Neural cell (in vitro differentiated cells): ENCODE results near the gene LPAR3. TPM values are rescaled to one million over a fixed set of nuclear protein-coding genes. Genes with fewer than 3 reads are reported as not detected.

Experiments used
- H2AFZ ChIP-seq: fragments of 200-600, 300-800 bp; sonication (generic), shearing (Covaris generic); 2 replicates; pipeline ENCODE4 v1.6.0; 2014; ENCODE audit warnings: low read depth, mild to moderate bottlenecking, antibody characterized with exemption, low read length, moderate library complexity
- H3F3A ChIP-seq: fragments of 200-600 bp; shearing (Covaris generic); 2 replicates; pipeline ENCODE4 v1.6.1; 2016; ENCODE audit warnings: mild to moderate bottlenecking, moderate library complexity, mixed read lengths, antibody characterized with exemption, low read length; ENCODE audit not compliant: insufficient read depth, poor library complexity, severe bottlenecking
- H3K27ac ChIP-seq: fragments of 200-600, 300-800 bp; sonication (generic), shearing (Covaris generic); 2 replicates; pipeline ENCODE4 v1.5.1; 2014; ENCODE audit warnings: mild to moderate bottlenecking, low read length, moderate library complexity
- H3K27me3 ChIP-seq: fragments of 300-800, 200-600 bp; sonication (generic), shearing (Covaris generic); 2 replicates; pipeline ENCODE4 v1.6.0; 2014; ENCODE audit warnings: mild to moderate bottlenecking, low read depth, low read length, moderate library complexity; ENCODE audit not compliant: insufficient read depth
- H3K36me3 ChIP-seq: fragments of 300-800, 200-600 bp; sonication (generic), shearing (Covaris generic); 2 replicates; pipeline ENCODE4 v1.5.1; 2014; ENCODE audit warnings: mild to moderate bottlenecking, antibody characterized with exemption, low read length, moderate library complexity; ENCODE audit not compliant: insufficient read depth
- H3K4me2 ChIP-seq: fragments of 300-800, 200-600 bp; sonication (generic), shearing (Covaris generic); 2 replicates; pipeline ENCODE4 v1.6.0; 2014; ENCODE audit warnings: mild to moderate bottlenecking, low read length
- H3K4me3 ChIP-seq: fragments of 300-800, 200-600 bp; sonication (generic), shearing (Covaris generic); 2 replicates; pipeline ENCODE4 v1.5.1; 2014; ENCODE audit warnings: mild to moderate bottlenecking, low read length, moderate library complexity
- H3K79me2 ChIP-seq: fragments of 200-600 bp; shearing (Covaris generic); replicated peaks from 2 replicates; pipeline ENCODE4 v1.6.0; 2014; ENCODE audit warnings: mild to moderate bottlenecking, low read length, moderate library complexity; ENCODE audit not compliant: insufficient read depth
- H3K9ac ChIP-seq: fragments of 300-800, 200-600 bp; sonication (generic), shearing (Covaris generic); 2 replicates; pipeline ENCODE4 v1.6.1; 2016; ENCODE audit warnings: mild to moderate bottlenecking, low read length, mixed read lengths
- H3K9me2 ChIP-seq: fragments of 200-600 bp; shearing (Covaris generic); 2 replicates; pipeline ENCODE4 v1.6.1; 2016; ENCODE audit warnings: mild to moderate bottlenecking, low read length, mixed read lengths; ENCODE audit not compliant: insufficient read depth
- H3K9me3 ChIP-seq: fragments of 200-600, 300-800 bp; sonication (generic), shearing (Covaris generic); 2 replicates; pipeline ENCODE4 v1.6.1; 2016; ENCODE audit warnings: mild to moderate bottlenecking, mixed run types, low read length, moderate library complexity, mixed read lengths
- H4K20me1 ChIP-seq: fragments of 200-600 bp; shearing (Covaris generic); 2 replicates; pipeline ENCODE4 v1.6.1; 2016; ENCODE audit warnings: mild to moderate bottlenecking, mixed run types; ENCODE audit not compliant: insufficient read depth
- CTCF ChIP-seq: fragments of 450-650 bp; IDR thresholded peaks from 2 replicates; pipeline ENCODE4 v1.5.1; 2014; ENCODE audit warnings: antibody characterized with exemption, mild to moderate bottlenecking, moderate library complexity; ENCODE audit not compliant: poor library complexity, severe bottlenecking
- EP300 ChIP-seq: fragments of 450-650 bp; conservative IDR thresholded peaks from 2 replicates; pipeline ENCODE4 v1.6.1; 2014; ENCODE audit warnings: antibody characterized with exemption, mild to moderate bottlenecking, moderate library complexity; ENCODE audit not compliant: poor library complexity, severe bottlenecking
- EZH2 ChIP-seq: fragments of 200-600, 300-800 bp; shearing (Covaris generic), sonication (generic); IDR thresholded peaks from 2 replicates; pipeline ENCODE4 v1.6.1; 2014; ENCODE audit warnings: antibody characterized with exemption, low read length, borderline replicate concordance, mild to moderate bottlenecking; ENCODE audit not compliant: insufficient read depth, poor library complexity, severe bottlenecking
- MXI1 ChIP-seq: fragments of 450-650 bp; conservative IDR thresholded peaks from 2 replicates; pipeline ENCODE4 v1.6.1; 2014; ENCODE audit warnings: antibody characterized with exemption, mild to moderate bottlenecking; ENCODE audit not compliant: poor library complexity, severe bottlenecking
- POLR2AphosphoS5 ChIP-seq: IDR thresholded peaks from 2 replicates; pipeline ENCODE4 v1.6.1; 2012
- RAD21 ChIP-seq: fragments of 450-650 bp; conservative IDR thresholded peaks from 2 replicates; pipeline ENCODE4 v1.6.1; 2014; ENCODE audit warnings: antibody characterized with exemption, mild to moderate bottlenecking, moderate library complexity
- SMC3 ChIP-seq: fragments of 450-650 bp; conservative IDR thresholded peaks from 2 replicates; pipeline ENCODE4 v1.6.1; 2014; ENCODE audit warnings: antibody characterized with exemption, mild to moderate bottlenecking, moderate library complexity; ENCODE audit not compliant: poor library complexity
- TAF1 ChIP-seq: IDR thresholded peaks from 2 replicates; pipeline ENCODE4 v1.6.1; 2012; ENCODE audit warnings: low read depth
- polyA plus RNA-seq: library from polyadenylated mRNA; depleted of rRNA; stranded (reverse); fragments of >200 nt; gene quantifications from 2 replicates; pipeline ENCODE4 v1.2.3, GENCODE V29; 2014
- TF ChIP-seq, protein P1 (sequence below): IDR thresholded peaks from 2 replicates; pipeline ENCODE4 v1.6.1; 2012; ENCODE audit warnings: borderline replicate concordance

Gene LPAR3
- polyA plus RNA-seq, 1 donor from 2014 or later: not detected

DNA sequence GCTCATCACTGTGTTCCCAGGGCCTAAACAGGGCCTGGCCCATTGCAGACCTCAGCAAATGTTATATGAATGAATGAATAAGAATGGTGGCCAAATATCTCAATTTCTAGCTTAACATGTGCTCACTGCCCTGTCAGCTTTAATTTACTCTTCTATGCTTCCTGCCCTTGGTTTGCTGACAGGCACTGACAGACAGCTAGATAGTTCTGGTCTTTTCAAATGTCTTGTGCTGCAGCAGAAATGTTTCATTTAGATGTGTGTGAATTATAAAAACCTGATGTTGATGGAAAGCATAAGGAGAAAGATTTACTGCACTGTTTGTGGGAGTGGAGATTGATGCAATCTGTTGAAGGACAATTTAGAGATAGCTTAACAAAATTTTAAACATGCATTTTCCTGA lies 48.9 kb downstream of the LPAR3 start:
- H3K4me3 ChIP-seq: peak overlapping the region; percentile 22
- peak overlapping the region; percentile 10 for H3K9ac ChIP-seq
- no peaks in the 10 kb centered on the region for H3K9me3 ChIP-seq
- H3K36me3 ChIP-seq: no peaks in the 10 kb centered on the region
- H3K79me2 ChIP-seq: no peaks in the 10 kb centered on the region
- no peaks in the 10 kb centered on the region for H3K9me2 ChIP-seq
- H4K20me1 ChIP-seq: no peaks in the 10 kb centered on the region
- H3K27me3 ChIP-seq: no peaks in the 10 kb centered on the region
- H3K4me2 ChIP-seq: no peak overlapping the region
- H3F3A ChIP-seq: peaks cover 4% of the 10 kb centered on the region
- peak overlapping the region; percentile 69 for H3K27ac ChIP-seq
- TF ChIP-seq RAD21 (no peak), SMC3 (no peak), POLR2AphosphoS5 (peak; percentile 80), TAF1 (no peak), CTCF (no peak), MXI1 (peak; percentile 34), EZH2 (no peak), EP300 (peak; percentile 98)
- TF ChIP-seq, protein P1, sequence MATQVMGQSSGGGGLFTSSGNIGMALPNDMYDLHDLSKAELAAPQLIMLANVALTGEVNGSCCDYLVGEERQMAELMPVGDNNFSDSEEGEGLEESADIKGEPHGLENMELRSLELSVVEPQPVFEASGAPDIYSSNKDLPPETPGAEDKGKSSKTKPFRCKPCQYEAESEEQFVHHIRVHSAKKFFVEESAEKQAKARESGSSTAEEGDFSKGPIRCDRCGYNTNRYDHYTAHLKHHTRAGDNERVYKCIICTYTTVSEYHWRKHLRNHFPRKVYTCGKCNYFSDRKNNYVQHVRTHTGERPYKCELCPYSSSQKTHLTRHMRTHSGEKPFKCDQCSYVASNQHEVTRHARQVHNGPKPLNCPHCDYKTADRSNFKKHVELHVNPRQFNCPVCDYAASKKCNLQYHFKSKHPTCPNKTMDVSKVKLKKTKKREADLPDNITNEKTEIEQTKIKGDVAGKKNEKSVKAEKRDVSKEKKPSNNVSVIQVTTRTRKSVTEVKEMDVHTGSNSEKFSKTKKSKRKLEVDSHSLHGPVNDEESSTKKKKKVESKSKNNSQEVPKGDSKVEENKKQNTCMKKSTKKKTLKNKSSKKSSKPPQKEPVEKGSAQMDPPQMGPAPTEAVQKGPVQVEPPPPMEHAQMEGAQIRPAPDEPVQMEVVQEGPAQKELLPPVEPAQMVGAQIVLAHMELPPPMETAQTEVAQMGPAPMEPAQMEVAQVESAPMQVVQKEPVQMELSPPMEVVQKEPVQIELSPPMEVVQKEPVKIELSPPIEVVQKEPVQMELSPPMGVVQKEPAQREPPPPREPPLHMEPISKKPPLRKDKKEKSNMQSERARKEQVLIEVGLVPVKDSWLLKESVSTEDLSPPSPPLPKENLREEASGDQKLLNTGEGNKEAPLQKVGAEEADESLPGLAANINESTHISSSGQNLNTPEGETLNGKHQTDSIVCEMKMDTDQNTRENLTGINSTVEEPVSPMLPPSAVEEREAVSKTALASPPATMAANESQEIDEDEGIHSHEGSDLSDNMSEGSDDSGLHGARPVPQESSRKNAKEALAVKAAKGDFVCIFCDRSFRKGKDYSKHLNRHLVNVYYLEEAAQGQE: no peak
- no peak overlapping the region for H2AFZ ChIP-seq

DNA sequence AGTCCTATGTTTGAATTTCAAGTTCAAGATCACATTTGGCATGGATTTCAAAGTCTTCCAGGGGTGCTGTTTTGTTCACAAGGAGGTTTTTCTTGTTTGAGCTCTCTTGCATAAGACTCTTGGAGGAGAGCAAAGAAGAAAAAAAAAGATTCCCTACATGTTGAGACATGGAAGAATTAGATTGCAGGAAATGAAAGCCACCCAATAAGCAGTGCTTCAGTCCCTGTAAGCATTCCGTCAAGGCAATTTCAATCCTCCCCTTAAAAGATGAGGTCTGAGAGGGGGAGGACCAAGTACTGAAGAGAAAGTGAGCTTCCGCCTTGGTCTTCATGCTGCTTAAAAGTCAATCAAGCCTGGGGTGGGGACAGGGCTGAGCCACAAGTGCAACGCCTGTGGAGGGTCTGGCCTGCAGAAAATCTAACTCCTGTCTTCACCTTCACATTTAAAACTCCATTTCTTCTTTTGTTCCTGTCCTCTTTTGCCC lies 50.2 kb downstream of the LPAR3 start:
- no peaks in the 10 kb centered on the region for H3K27me3 ChIP-seq
- H3K4me3 ChIP-seq: no peak overlapping the region
- TF ChIP-seq EZH2 (no peak), MXI1 (no peak), EP300 (no peak), RAD21 (no peak), SMC3 (no peak)
- H3K36me3 ChIP-seq: no peaks in the 10 kb centered on the region
- H3K79me2 ChIP-seq: no peaks in the 10 kb centered on the region
- no peak overlapping the region for H2AFZ ChIP-seq
- no peak overlapping the region for H3K9ac ChIP-seq
- no peak overlapping the region for H3K27ac ChIP-seq
- peaks cover 4% of the 10 kb centered on the region for H3F3A ChIP-seq
- no peaks in the 10 kb centered on the region for H3K9me2 ChIP-seq
- no peak overlapping the region for H3K4me2 ChIP-seq
- H4K20me1 ChIP-seq: no peaks in the 10 kb centered on the region
- no peaks in the 10 kb centered on the region for H3K9me3 ChIP-seq
